GM23338 (cell line): ENCODE data around the gene MACO1. TPM values are rescaled to one million over a fixed set of nuclear protein-coding genes. Genes with fewer than 3 reads are reported as not detected.

Experiments
- ATAC-seq: fragments of 200-7000 bp; cut with Tn5 transposase; 3 replicates; pipeline ENCODE4 v1.9.1; 2020
- DNase-seq: peaks from one replicate; pipeline ENCODE4 v3.0.0-alpha.2; 2015; ENCODE audit warnings: low spot score
- H2AFZ ChIP-seq: fragments of 200-600 bp; sonication (generic); 2 replicates; pipeline ENCODE4 v1.8.0; 2016; ENCODE audit warnings: antibody characterized with exemption, mild to moderate bottlenecking, moderate library complexity
- H3F3A ChIP-seq: fragments of 200-600 bp; sonication (generic); replicated peaks from 2 replicates; pipeline ENCODE4 v1.8.0; 2017; ENCODE audit warnings: antibody characterized with exemption, mixed run types, low read depth
- H3K27ac ChIP-seq: fragments of 200-600 bp; sonication (generic); 2 replicates; pipeline ENCODE4 v1.6.1; 2016; ENCODE audit warnings: low read depth
- H3K27me3 ChIP-seq: fragments of 200-600 bp; sonication (generic); 2 replicates; pipeline ENCODE4 v1.8.0; 2016; ENCODE audit warnings: mild to moderate bottlenecking, mixed run types, moderate library complexity; ENCODE audit not compliant: insufficient read depth
- H3K36me3 ChIP-seq: fragments of 200-600 bp; sonication (generic); 2 replicates; pipeline ENCODE4 v1.8.0; 2016; ENCODE audit warnings: mild to moderate bottlenecking; ENCODE audit not compliant: insufficient read depth
- H3K4me1 ChIP-seq: fragments of 200-600 bp; sonication (generic); 2 replicates; pipeline ENCODE4 v1.8.0; 2016; ENCODE audit warnings: mild to moderate bottlenecking, moderate library complexity; ENCODE audit not compliant: insufficient read depth
- H3K4me2 ChIP-seq: fragments of 200-600 bp; sonication (generic); 2 replicates; pipeline ENCODE4 v1.7.1; 2017; ENCODE audit warnings: mixed run types
- H3K4me3 ChIP-seq: fragments of 200-600 bp; sonication (generic); 2 replicates; pipeline ENCODE4 v1.6.1; 2016; ENCODE audit warnings: mixed run types
- H3K79me2 ChIP-seq: fragments of 200-600 bp; sonication (generic); replicated peaks from 2 replicates; pipeline ENCODE4 v1.8.0; 2017; ENCODE audit warnings: mild to moderate bottlenecking; ENCODE audit not compliant: insufficient read depth
- H3K9me2 ChIP-seq: fragments of 200-600 bp; sonication (generic); 2 replicates; pipeline ENCODE4 v1.8.0; 2017; ENCODE audit not compliant: insufficient read depth
- H4K20me1 ChIP-seq: fragments of 200-600 bp; sonication (generic); replicated peaks from 2 replicates; pipeline ENCODE4 v1.8.0; 2017; ENCODE audit warnings: mild to moderate bottlenecking; ENCODE audit not compliant: insufficient read depth
- H3K27ac Mint-ChIP-seq: 2 replicates; pipeline ENCODE4 v1.8.0; 2020; ENCODE audit warnings: inconsistent platforms, mild to moderate bottlenecking, moderate library complexity, mixed read lengths
- H3K27me3 Mint-ChIP-seq: 3 replicates; pipeline ENCODE4 v1.8.0; 2022; ENCODE audit warnings: low read depth, mild to moderate bottlenecking, moderate library complexity, mixed read lengths, inconsistent platforms; ENCODE audit not compliant: insufficient read depth, poor library complexity
- H3K36me3 Mint-ChIP-seq: 3 replicates; pipeline ENCODE4 v1.8.0; 2021; ENCODE audit warnings: low read depth, mild to moderate bottlenecking, inconsistent platforms, moderate library complexity, mixed read lengths
- H3K4me1 Mint-ChIP-seq: 3 replicates; pipeline ENCODE4 v1.8.0; 2020; ENCODE audit warnings: mild to moderate bottlenecking, inconsistent platforms, mixed read lengths
- H3K4me3 Mint-ChIP-seq: 3 replicates; pipeline ENCODE4 v1.8.0; 2021; ENCODE audit warnings: moderate library complexity, mild to moderate bottlenecking, inconsistent platforms, mixed read lengths
- H3K9me3 Mint-ChIP-seq: 3 replicates; pipeline ENCODE4 v1.8.0; 2020; ENCODE audit warnings: moderate library complexity, mild to moderate bottlenecking, inconsistent platforms, mixed read lengths
- CREB1 ChIP-seq: fragments of 250-450 bp; sonication (Bioruptor Pico); IDR thresholded peaks from 2 replicates; pipeline ENCODE4 v1.5.0; 2020; ENCODE audit warnings: low read depth, mild to moderate bottlenecking, moderate library complexity
- EZH2 ChIP-seq: fragments of 200-600 bp; sonication (generic); IDR thresholded peaks from one replicate; pipeline ENCODE4 v1.8.0; 2017; ENCODE audit warnings: antibody characterized with exemption, mild to moderate bottlenecking, low read depth; ENCODE audit not compliant: unreplicated experiment
- EZH2phosphoT487 ChIP-seq: fragments of 200-600 bp; sonication (generic); IDR thresholded peaks from one replicate; pipeline ENCODE4 v1.8.1; 2018; ENCODE audit warnings: antibody characterized with exemption; ENCODE audit not compliant: unreplicated experiment
- NANOG ChIP-seq: IDR thresholded peaks from 2 replicates; pipeline ENCODE4 v1.6.1; 2016; ENCODE audit warnings: antibody characterized with exemption, borderline replicate concordance
- POLR2AphosphoS5 ChIP-seq: IDR thresholded peaks from 2 replicates; pipeline ENCODE4 v1.6.1; 2016; ENCODE audit warnings: antibody characterized with exemption, low read depth
- polyA plus RNA-seq: library from polyadenylated mRNA; unstranded; fragments of >200 nt; fragmentation: Nextera tagmentation; extraction: Ambion mirVana; gene quantifications from 2 replicates; pipeline ENCODE4 v1.2.1, GENCODE V29; 2016
- total RNA-seq: library from RNA; depleted of rRNA; stranded (reverse); fragments of >200 nt; shearing (Covaris generic); gene quantifications from 2 replicates; pipeline ENCODE4 v1.2.3, GENCODE V29; 2014
- TF ChIP-seq, protein P1 (sequence below): IDR thresholded peaks from 2 replicates; pipeline ENCODE4 v1.6.1; 2016; ENCODE audit warnings: antibody characterized with exemption
- TF ChIP-seq, protein P2 (sequence below): IDR thresholded peaks from one replicate; pipeline ENCODE4 v1.6.1; 2018; ENCODE audit warnings: antibody characterized with exemption; ENCODE audit not compliant: unreplicated experiment
- TF ChIP-seq, protein P3 (sequence below), 2 experiments: fragments of 200-600 bp in 1 of 2; sonication (generic) in 1 of 2; conservative IDR thresholded peaks; 2 replicates each; pipeline versions ENCODE4 v1.5.1 to v1.6.1; 2016 to 2017; ENCODE audit warnings: antibody characterized with exemption in 2 of 2, low read depth in 2 of 2, mild to moderate bottlenecking in 2 of 2, moderate library complexity in 1 of 2

The MACO1 gene
- total and polyA plus RNA-seq, 2 experiments from 2014 or later = 9.8 to 10.6 TPM

DNA sequence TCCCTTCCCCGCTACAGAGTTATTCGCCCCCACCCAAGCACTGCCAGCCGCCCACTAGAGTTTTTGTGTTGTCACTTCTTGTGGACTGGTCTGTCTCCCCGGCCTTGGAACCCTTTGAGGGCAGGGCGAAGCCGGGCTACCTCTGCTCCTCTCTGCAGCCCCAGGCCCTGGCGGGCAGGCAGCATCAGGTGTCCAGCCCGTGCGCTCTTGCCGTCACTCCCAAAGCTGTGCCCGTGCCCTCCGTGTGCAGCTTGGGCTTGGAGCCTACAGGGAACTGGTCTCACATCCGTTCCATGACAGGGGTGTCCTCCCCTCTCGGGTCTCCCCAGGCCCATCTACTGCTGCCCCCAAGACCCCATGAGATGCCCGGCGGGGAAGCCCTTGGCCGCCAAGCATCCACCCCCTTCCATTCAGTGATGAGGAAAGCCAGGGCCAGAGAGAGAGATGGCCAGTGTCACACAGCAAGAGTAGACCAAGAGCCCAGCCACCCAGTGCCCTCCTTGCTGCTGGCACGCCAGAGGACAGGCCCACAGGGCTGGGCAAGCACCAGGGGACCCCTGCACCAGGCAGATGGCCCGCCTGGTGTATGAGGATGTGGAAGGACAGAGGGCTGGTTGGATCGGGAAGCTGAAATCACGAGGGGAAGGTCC lies 97.4 kb downstream of the MACO1 start (continued):
- TF ChIP-seq, protein P1, sequence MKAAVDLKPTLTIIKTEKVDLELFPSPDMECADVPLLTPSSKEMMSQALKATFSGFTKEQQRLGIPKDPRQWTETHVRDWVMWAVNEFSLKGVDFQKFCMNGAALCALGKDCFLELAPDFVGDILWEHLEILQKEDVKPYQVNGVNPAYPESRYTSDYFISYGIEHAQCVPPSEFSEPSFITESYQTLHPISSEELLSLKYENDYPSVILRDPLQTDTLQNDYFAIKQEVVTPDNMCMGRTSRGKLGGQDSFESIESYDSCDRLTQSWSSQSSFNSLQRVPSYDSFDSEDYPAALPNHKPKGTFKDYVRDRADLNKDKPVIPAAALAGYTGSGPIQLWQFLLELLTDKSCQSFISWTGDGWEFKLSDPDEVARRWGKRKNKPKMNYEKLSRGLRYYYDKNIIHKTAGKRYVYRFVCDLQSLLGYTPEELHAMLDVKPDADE = no peak
- TF ChIP-seq NANOG (no peak), EZH2 (no peak), EZH2phosphoT487 (no peak), POLR2AphosphoS5 (no peak), CREB1 (CRISPR knock-in tag) (no peak)
- TF ChIP-seq, protein P2, sequence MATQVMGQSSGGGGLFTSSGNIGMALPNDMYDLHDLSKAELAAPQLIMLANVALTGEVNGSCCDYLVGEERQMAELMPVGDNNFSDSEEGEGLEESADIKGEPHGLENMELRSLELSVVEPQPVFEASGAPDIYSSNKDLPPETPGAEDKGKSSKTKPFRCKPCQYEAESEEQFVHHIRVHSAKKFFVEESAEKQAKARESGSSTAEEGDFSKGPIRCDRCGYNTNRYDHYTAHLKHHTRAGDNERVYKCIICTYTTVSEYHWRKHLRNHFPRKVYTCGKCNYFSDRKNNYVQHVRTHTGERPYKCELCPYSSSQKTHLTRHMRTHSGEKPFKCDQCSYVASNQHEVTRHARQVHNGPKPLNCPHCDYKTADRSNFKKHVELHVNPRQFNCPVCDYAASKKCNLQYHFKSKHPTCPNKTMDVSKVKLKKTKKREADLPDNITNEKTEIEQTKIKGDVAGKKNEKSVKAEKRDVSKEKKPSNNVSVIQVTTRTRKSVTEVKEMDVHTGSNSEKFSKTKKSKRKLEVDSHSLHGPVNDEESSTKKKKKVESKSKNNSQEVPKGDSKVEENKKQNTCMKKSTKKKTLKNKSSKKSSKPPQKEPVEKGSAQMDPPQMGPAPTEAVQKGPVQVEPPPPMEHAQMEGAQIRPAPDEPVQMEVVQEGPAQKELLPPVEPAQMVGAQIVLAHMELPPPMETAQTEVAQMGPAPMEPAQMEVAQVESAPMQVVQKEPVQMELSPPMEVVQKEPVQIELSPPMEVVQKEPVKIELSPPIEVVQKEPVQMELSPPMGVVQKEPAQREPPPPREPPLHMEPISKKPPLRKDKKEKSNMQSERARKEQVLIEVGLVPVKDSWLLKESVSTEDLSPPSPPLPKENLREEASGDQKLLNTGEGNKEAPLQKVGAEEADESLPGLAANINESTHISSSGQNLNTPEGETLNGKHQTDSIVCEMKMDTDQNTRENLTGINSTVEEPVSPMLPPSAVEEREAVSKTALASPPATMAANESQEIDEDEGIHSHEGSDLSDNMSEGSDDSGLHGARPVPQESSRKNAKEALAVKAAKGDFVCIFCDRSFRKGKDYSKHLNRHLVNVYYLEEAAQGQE = no peak
- TF ChIP-seq, protein P3, sequence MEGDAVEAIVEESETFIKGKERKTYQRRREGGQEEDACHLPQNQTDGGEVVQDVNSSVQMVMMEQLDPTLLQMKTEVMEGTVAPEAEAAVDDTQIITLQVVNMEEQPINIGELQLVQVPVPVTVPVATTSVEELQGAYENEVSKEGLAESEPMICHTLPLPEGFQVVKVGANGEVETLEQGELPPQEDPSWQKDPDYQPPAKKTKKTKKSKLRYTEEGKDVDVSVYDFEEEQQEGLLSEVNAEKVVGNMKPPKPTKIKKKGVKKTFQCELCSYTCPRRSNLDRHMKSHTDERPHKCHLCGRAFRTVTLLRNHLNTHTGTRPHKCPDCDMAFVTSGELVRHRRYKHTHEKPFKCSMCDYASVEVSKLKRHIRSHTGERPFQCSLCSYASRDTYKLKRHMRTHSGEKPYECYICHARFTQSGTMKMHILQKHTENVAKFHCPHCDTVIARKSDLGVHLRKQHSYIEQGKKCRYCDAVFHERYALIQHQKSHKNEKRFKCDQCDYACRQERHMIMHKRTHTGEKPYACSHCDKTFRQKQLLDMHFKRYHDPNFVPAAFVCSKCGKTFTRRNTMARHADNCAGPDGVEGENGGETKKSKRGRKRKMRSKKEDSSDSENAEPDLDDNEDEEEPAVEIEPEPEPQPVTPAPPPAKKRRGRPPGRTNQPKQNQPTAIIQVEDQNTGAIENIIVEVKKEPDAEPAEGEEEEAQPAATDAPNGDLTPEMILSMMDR (conservative IDR thresholded peaks at IDR 0.05; ENCODE audit: low read depth in 2 of 2) = no peak

DNA sequence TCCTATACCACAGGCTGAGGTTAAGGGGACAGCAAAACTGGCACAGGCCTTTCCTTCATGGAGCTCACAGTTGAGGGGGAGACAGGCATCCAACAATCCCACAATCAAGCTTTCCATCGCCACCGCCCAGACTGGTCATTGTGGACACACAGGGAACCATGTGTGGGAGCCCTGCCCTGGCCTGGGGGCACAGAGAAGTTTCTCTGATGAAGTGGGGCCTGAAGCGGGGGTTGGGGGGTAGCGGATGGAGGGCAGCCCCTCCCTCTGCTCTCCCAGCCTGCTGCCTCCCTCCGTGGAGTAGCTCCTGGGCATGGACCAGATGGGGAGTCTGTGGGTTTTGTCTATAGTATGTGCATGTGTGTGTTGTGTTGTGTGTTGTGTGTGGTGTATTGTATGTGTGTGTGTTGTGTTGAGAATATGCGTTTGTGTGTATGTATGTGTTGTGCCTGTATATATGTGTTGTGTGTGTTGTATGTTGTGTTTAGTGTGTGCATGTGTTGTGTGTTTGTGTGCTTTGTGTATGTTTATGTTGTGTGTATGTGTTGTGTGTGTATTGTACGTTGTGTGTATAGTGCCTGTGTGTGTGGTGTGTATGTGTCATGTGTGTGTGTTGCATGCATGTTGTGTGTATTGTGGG lies 98.3 kb downstream of the MACO1 start:
- Histone ChIP-seq H3K36me3 (no peaks in the 10 kb centered on the region), H3K4me3 (no peak overlapping the region), H3F3A (0 out of 2 replicates have a peak, but pooled peaks cover 2% of the 10 kb centered on the region), H3K9me2 (no peaks in the 10 kb centered on the region), H2AFZ (no peak overlapping the region), H3K79me2 (no peaks in the 10 kb centered on the region), H4K20me1 (no peaks in the 10 kb centered on the region), H3K4me1 (no peaks in the 10 kb centered on the region), H3K27me3 (no peaks in the 10 kb centered on the region), H3K27ac (no peak overlapping the region), H3K4me2 (no peak overlapping the region)
- peaks cover 3% of the 10 kb centered on the region; the same call in 1 of the 3 replicates for H3K4me1 Mint-ChIP-seq
- H3K27me3 Mint-ChIP-seq = peaks cover 11% of the 10 kb centered on the region
- DNase-seq (no peak), ATAC-seq (no peak)
- H3K9me3 Mint-ChIP-seq = no peaks in the 10 kb centered on the region
- no peak overlapping the region for H3K4me3 Mint-ChIP-seq
- TF ChIP-seq EZH2phosphoT487 = no peak
- no peak for TF ChIP-seq EZH2
- no peak for TF ChIP-seq POLR2AphosphoS5
- TF ChIP-seq, protein P3 (conservative IDR thresholded peaks at IDR 0.05; ENCODE audit: low read depth in 2 of 2) = no peak
- no peak overlapping the region for H3K27ac Mint-ChIP-seq
- no peaks in the 10 kb centered on the region for H3K36me3 Mint-ChIP-seq
